Muscle layer of colon (tissue), 2 donors: Measurements from ENCODE around the gene TFDP1.
"Not testable (repeated sequence)": the region's sequence is repeated elsewhere in the genome, so short reads cannot be mapped to it uniquely, and the experiment has no call there.

ENCODE experiments used
- H3K27ac ChIP-seq: one replicate; pipeline ENCODE4 v1.7.0; 2013; ENCODE audit warnings: low read depth, mild to moderate bottlenecking, low read length, moderate library complexity
- H3K27me3 ChIP-seq, 2 donors: one replicate each; pipeline ENCODE4 v1.7.0; 2013; ENCODE audit warnings: low read length in 2 of 2, mild to moderate bottlenecking in 2 of 2; ENCODE audit not compliant: insufficient read depth in 2 of 2, control insufficient read depth in 1 of 2
- H3K36me3 ChIP-seq: one replicate; pipeline ENCODE4 v1.7.0; 2013; ENCODE audit warnings: mild to moderate bottlenecking, low read length; ENCODE audit not compliant: insufficient read depth
- H3K4me1 ChIP-seq: one replicate; pipeline ENCODE4 v1.7.0; 2013; ENCODE audit warnings: mild to moderate bottlenecking, low read length; ENCODE audit not compliant: insufficient read depth
- H3K4me3 ChIP-seq, 2 donors: one replicate each; pipeline ENCODE4 v1.7.0; 2013; ENCODE audit warnings: low read length in 2 of 2, low read depth in 1 of 2, mild to moderate bottlenecking in 1 of 2, moderate library complexity in 1 of 2
- H3K9ac ChIP-seq: one replicate; pipeline ENCODE4 v1.7.0; 2013; ENCODE audit warnings: low read length
- H3K9me3 ChIP-seq: one replicate; pipeline ENCODE4 v1.7.0; 2013; ENCODE audit warnings: mild to moderate bottlenecking, low read length
- donor health status: abdominal sarcoma.
- donor health status: Adenocarcinoma of cecum.

Gene TFDP1

GRCh38 chr13:113561417-113562084 lies 23.0 kb upstream of the TFDP1 start:
- Histone ChIP-seq H3K9me3 (no peaks in the 10 kb centered on the region), H3K9ac (no peak overlapping the region), H3K27ac (no peak overlapping the region)

GRCh38 chr13:113562085-113562749 lies 22.3 kb upstream of the TFDP1 start:
- no peak overlapping the region for H3K9ac ChIP-seq
- no peaks in the 10 kb centered on the region for H3K4me1 ChIP-seq
- H3K27me3 ChIP-seq, result peaks cover 0 to 8% of the 10 kb centered on the region in 2 donors

More at GRCh38 chr13:113561417-113562084, 23.0 kb upstream of the TFDP1 start:
- H3K27me3 ChIP-seq, result peaks cover 0 to 8% of the 10 kb centered on the region in 2 donors
- H3K4me3 ChIP-seq, result no peak overlapping the region
- no peaks in the 10 kb centered on the region for H3K4me1 ChIP-seq
- H3K36me3 ChIP-seq, result no peaks in the 10 kb centered on the region

GRCh38 chr13:113562844-113563243 lies 21.7 kb upstream of the TFDP1 start:
- Histone ChIP-seq H3K9me3 (no peaks in the 10 kb centered on the region), H3K9ac (no peak overlapping the region), H3K27ac (no peak overlapping the region), H3K36me3 (no peaks in the 10 kb centered on the region), H3K4me3 (no peak overlapping the region), H3K27me3 (peaks cover 0 to 8% of the 10 kb centered on the region in 2 donors), H3K4me1 (no peaks in the 10 kb centered on the region)

More at GRCh38 chr13:113562085-113562749, 22.3 kb upstream of the TFDP1 start:
- Histone ChIP-seq H3K27ac (no peak overlapping the region), H3K9me3 (no peaks in the 10 kb centered on the region), H3K4me3 (no peak overlapping the region), H3K36me3 (no peaks in the 10 kb centered on the region)

GRCh38 chr13:113563511-113563910 lies 21.0 kb upstream of the TFDP1 start:
- H3K36me3 ChIP-seq, H3K9ac ChIP-seq, H3K27me3 ChIP-seq, H3K4me3 ChIP-seq, H3K9me3 ChIP-seq, H3K27ac ChIP-seq, H3K4me1 ChIP-seq: not testable (repeated sequence)

GRCh38 chr13:113564331-113565023 lies 20.1 kb upstream of the TFDP1 start:
- Histone ChIP-seq H3K4me1 (no peaks in the 10 kb centered on the region), H3K27ac (no peak overlapping the region), H3K27me3 (peaks cover 0 to 8% of the 10 kb centered on the region in 2 donors)

GRCh38 chr13:113565526-113566226 lies 18.9 kb upstream of the TFDP1 start:
- H3K36me3 ChIP-seq, result no peaks in the 10 kb centered on the region
- H3K4me3 ChIP-seq, result no peak overlapping the region
- no peaks in the 10 kb centered on the region for H3K9me3 ChIP-seq
- H3K27ac ChIP-seq, result no peak overlapping the region
- no peak overlapping the region for H3K9ac ChIP-seq
- H3K27me3 ChIP-seq, result peaks cover 0 to 8% of the 10 kb centered on the region in 2 donors
- H3K4me1 ChIP-seq, result no peaks in the 10 kb centered on the region

More at GRCh38 chr13:113564331-113565023, 20.1 kb upstream of the TFDP1 start:
- no peaks in the 10 kb centered on the region for H3K36me3 ChIP-seq
- H3K4me3 ChIP-seq, result no peak overlapping the region
- H3K9ac ChIP-seq, result no peak overlapping the region
- H3K9me3 ChIP-seq, result no peaks in the 10 kb centered on the region

- no peak overlapping the region for H3K27ac ChIP-seq
- H3K4me3 ChIP-seq, result no peak overlapping the region
- no peaks in the 10 kb centered on the region for H3K36me3 ChIP-seq
- H3K9me3 ChIP-seq, result no peaks in the 10 kb centered on the region
- no peak overlapping the region for H3K9ac ChIP-seq
- H3K27me3 ChIP-seq, result peaks cover 0 to 8% of the 10 kb centered on the region in 2 donors
- H3K4me1 ChIP-seq, result no peaks in the 10 kb centered on the region
Measured at GRCh38 chr13:113566227-113566561, 18.4 kb upstream of the TFDP1 start.

GRCh38 chr13:113567681-113568080 lies 16.9 kb upstream of the TFDP1 start:
- no peaks in the 10 kb centered on the region for H3K9me3 ChIP-seq
- no peaks in the 10 kb centered on the region for H3K36me3 ChIP-seq
- H3K27ac ChIP-seq, result no peak overlapping the region
- H3K4me1 ChIP-seq, result no peaks in the 10 kb centered on the region
- no peak overlapping the region for H3K9ac ChIP-seq
- peaks cover 0 to 8% of the 10 kb centered on the region in 2 donors for H3K27me3 ChIP-seq
- H3K4me3 ChIP-seq, result no peak overlapping the region

- H3K36me3 ChIP-seq, result no peaks in the 10 kb centered on the region
- H3K4me3 ChIP-seq, result no peak overlapping the region
- H3K9ac ChIP-seq, result no peak overlapping the region
- no peak overlapping the region for H3K27ac ChIP-seq
- no peaks in the 10 kb centered on the region for H3K27me3 ChIP-seq
- H3K9me3 ChIP-seq, result peaks cover 9% of the 10 kb centered on the region
- H3K4me1 ChIP-seq, result no peaks in the 10 kb centered on the region
Measured at GRCh38 chr13:113573065-113573464, 11.5 kb upstream of the TFDP1 start.

- no peak overlapping the region for H3K27ac ChIP-seq
- no peaks in the 10 kb centered on the region for H3K4me1 ChIP-seq
- no peaks in the 10 kb centered on the region for H3K27me3 ChIP-seq
- H3K9ac ChIP-seq, result no peak overlapping the region
- H3K36me3 ChIP-seq, result no peaks in the 10 kb centered on the region
- no peak overlapping the region for H3K4me3 ChIP-seq
- H3K9me3 ChIP-seq, result peaks cover 9% of the 10 kb centered on the region
Measured at GRCh38 chr13:113576597-113576996, 8.0 kb upstream of the TFDP1 start.

GRCh38 chr13:113577881-113578435 lies 6.6 kb upstream of the TFDP1 start:
- H3K9ac ChIP-seq, result no peak overlapping the region
- H3K4me3 ChIP-seq, result no peak overlapping the region
- H3K27ac ChIP-seq, result no peak overlapping the region
- H3K9me3 ChIP-seq, result peaks cover 9% of the 10 kb centered on the region
- no peaks in the 10 kb centered on the region for H3K36me3 ChIP-seq
- H3K27me3 ChIP-seq, result no peaks in the 10 kb centered on the region
- no peaks in the 10 kb centered on the region for H3K4me1 ChIP-seq
